Stimulated activated CD8-positive, alpha-beta memory T cell treated with anti-CD3 and anti-CD28 coated beads, Interleukin-12 subunit alpha, Interleukin-12 subunit beta, amount 100 ng/mL, for 1 hour (primary cell): ENCODE measurements around the gene ARID3A.

Source experiments
- DNase-seq: peaks from one replicate; pipeline ENCODE4 v3.0.0-alpha.2; 2020; ENCODE audit warnings: low read depth

The ARID3A gene

GRCh38 chr19:990119-990571, 64.3 kb downstream of the ARID3A start:
- DNase-seq, result no peak

GRCh38 chr19:990746-991145, 64.9 kb downstream of the ARID3A start:
- DNase-seq, result no peak

DNA sequence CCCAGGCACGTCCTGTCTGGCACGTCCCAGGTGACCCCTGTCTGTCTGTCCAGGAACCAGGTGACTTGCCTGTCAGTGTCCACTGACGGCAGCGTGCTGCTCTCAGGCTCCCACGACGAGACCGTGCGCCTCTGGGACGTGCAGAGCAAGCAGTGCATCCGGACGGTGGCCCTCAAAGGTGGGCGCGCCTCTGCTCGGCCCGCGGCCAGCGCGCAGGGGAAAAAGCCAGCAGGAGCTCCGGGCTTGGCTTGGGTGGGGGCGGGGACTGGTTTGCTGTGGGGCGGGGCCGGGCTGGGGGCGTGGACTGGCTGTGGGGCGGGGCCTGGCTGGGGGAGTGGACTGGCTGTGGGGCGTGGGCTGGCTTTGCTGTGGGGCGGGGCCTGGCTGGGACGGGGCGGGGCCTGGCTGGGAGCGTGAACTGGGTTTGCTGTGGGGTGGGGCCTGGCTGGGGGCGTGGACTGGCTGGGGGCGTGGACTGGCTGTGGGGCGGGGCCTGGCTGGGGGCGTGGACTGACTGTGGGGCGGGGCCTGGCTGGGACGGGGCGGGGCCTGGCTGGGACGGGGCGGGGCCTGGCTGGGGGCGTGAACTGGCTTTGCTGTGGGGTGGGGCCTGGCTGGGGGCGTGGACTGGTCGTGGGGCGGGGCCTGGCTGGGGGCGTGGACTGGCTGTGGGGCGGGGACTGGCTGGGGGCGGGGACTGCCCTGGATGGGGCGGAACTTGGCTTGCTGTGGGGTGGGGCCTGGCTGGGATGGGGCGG, 65.5 kb downstream of the ARID3A start:
- peak; percentile 23 for DNase-seq

- no peak for DNase-seq
Observed at GRCh38 chr19:991932-992669, 66.3 kb downstream of the ARID3A start.

GRCh38 chr19:992670-993055, 66.8 kb downstream of the ARID3A start:
- no peak for DNase-seq

DNA sequence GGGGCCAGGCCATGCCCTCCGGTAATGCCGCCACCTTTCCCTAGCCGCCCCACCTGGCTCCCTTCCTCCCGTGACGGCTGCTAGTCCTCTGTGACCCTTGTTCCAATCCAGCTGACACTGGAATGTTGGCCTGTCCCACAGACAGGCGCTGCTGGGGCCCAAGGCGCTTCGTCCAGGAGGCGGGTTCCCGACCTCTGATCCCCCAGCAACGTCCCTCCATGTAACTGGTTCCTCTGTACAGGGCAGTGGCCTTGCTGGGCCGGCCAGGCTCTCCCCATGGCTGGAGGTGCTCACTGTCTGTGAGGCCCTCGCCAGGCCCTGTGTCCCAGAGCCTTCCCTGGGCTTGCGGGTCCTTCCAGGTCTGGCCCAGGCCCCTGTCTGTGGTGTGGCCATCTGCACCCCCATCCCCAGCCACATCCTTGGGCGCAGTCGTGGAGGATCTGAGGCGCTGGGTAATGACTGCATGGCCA, 67.6 kb downstream of the ARID3A start:
- no peak for DNase-seq

DNA sequence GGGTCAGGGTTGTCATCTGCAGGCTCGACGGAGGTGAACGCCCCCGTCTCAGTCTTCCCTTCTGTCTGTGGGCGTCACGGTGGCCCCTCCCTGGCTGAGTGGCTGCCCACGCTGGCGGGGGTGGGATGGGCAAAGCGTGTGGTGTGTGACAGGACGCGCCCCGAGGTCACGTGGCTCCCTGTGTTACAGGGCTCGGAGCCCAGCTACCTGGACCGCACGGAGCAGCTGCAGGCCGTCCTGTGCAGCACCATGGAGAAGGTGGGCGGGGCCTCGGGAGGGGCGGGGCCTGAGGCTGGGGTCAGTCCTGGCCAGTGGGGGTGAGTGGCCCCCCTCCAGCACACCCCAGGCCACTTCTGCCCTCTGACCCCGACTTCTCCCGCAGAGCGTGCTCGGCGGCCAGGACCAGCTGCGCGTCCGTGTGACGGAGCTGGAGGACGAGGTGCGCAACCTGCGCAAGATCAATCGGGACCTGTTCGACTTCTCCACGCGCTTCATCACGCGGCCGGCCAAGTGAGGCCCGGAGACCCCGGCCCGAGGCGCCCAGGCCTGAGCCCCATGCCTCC, 68.1 kb downstream of the ARID3A start:
- no peak for DNase-seq

DNA sequence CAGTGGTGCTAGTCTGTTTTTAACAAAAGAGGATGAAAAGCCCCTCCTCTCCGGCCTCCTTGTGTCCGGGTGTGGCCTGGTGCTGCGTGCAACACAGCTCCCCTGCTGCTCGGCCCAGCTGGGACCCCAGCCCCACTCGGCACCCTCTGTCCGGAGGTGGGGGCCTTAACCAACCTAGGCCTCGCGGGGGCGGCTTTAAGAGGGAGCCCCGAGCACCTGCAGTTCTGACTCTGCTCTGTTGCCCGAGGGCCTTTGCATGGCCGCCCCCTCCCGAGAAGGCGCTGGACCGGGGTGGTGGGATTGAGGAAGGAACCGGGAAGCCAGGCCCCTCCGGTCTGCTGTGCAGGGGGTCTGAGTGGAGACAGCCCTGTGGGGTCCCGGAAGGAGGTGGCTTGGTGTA, 68.7 kb downstream of the ARID3A start:
- no peak for DNase-seq

GRCh38 chr19:995051-995827, 69.4 kb downstream of the ARID3A start:
- DNase-seq, result no peak

- DNase-seq, result peak; percentile 41
Observed at GRCh38 chr19:996051-996838, 70.4 kb downstream of the ARID3A start.

GRCh38 chr19:998064-998463, 72.2 kb downstream of the ARID3A start:
- no peak for DNase-seq

DNA sequence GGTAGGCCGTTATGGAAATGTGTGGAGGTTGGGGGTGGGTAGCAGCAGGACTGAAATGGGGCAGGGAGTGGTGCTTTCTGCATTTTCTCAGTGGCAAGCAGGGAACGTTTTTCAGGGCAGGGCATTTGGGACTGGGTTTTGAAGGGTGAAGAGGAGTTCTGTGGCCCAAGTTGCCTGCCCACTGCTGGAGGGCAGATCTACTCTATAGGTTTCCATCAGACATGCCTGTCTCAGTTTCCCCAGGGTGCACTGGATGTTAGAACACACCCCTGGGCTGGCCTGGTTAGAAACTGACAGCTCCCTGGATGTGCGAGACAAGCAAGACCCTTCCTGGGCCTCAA, 73.5 kb downstream of the ARID3A start:
- no peak for DNase-seq

- peak; percentile 31 for DNase-seq
Observed at GRCh38 chr19:1000095-1000494, 74.3 kb downstream of the ARID3A start, which contains the start of gene GRIN3B. Gene GRIN3B (plus strand): TSS chr19:1000419. CDS start chr19:1000438, 19 bp downstream.

GRCh38 chr19:1000591-1001537, 75.0 kb downstream of the ARID3A start:
- DNase-seq, result no peak

DNA sequence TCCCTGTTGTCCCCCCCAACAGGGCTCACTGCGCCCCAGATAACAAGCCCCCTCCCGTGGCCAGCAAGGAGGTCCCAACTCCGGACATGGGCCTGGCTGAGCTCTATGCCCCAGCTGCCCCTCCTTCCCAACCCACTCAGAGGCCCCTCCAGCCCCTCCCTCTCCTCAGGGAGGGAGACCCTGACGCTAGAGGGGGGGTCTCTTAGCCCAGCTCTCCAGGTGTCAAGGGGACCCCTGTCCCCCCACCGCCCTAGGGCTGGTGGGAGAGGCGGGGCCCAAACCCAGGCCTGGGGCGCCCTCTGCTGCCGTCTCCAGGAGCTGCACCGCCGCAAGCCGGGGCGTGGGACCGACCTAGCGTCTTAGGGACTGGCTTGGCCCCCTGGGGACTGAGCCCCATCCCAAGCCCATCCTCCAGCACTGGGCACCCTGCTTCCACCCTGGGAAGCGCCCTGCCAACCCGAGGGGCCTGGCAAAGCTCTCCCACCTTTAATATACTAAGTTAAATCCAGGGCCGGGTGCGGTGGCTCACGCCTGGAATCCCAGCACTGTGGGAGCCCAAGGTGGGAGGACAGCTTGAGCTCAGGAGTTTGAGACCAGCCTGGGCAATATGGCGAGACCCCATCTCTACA, 75.8 kb downstream of the ARID3A start:
- peak; percentile 63 for DNase-seq

GRCh38 chr19:1002600-1002999, 76.8 kb downstream of the ARID3A start:
- DNase-seq, result no peak

- no peak for DNase-seq
Observed at GRCh38 chr19:1003283-1003682, 77.4 kb downstream of the ARID3A start.

- no peak for DNase-seq
Observed at GRCh38 chr19:1004204-1004802, 78.5 kb downstream of the ARID3A start.
